Testis (tissue), 3 donors: Measurements from ENCODE around the gene HOXB7. TPM values are rescaled to one million over a fixed set of nuclear protein-coding genes. Genes with fewer than 3 reads are reported as not detected.
A peak's percentile ranks its signal among the peaks of the same experiment; 100 is the strongest.

Experiments used
- DNase-seq: peaks from one replicate; pipeline ENCODE4 v3.0.0-alpha.2; 2019
- H3K27ac ChIP-seq, 2 donors: fragments of 200-600 bp; sonication (generic); one replicate each; pipeline ENCODE4 v1.5.1; 2019
- H3K27me3 ChIP-seq: fragments of 200-600 bp; sonication (generic); one replicate; pipeline ENCODE4 v1.5.1; 2019
- H3K36me3 ChIP-seq: fragments of 200-600 bp; sonication (generic); one replicate; pipeline ENCODE4 v1.5.1; 2017; ENCODE audit warnings: low read depth; ENCODE audit errors: missing control alignments
- H3K4me1 ChIP-seq: fragments of 200-600 bp; sonication (generic); one replicate; pipeline ENCODE4 v1.5.1; 2019
- H3K4me3 ChIP-seq, 2 donors: fragments of 200-600 bp; sonication (generic); one replicate each; pipeline ENCODE4 v1.5.1; 2017 to 2019
- H3K9me3 ChIP-seq: fragments of 200-600 bp; sonication (generic); one replicate; pipeline ENCODE4 v1.5.1; 2017
- CTCF ChIP-seq, 3 experiments: fragments of 450-650 bp in 2 of 3; fragments of 200-600 bp in 1 of 3; sonication (generic) in 1 of 3; IDR thresholded peaks; one replicate each; pipeline ENCODE4 v1.5.1; 2016 to 2019; ENCODE audit warnings: antibody characterized with exemption in 3 of 3, mild to moderate bottlenecking in 2 of 3, moderate library complexity in 1 of 3
- POLR2A ChIP-seq: fragments of 450-650 bp; IDR thresholded peaks from one replicate; pipeline ENCODE4 v1.6.1; 2017; ENCODE audit warnings: antibody characterized with exemption, mild to moderate bottlenecking, moderate library complexity
- WGBS, 2 donors: methylation state at CpG; one replicate each; pipeline ENCODE4 v1.1.5; 2018; 5-methylcytosine and 5-hydroxymethylcytosine counted together
- intact Hi-C: fragments of 100-400 bp; cut with DNase I; formaldehyde crosslinking; loops from one replicate; pipeline ENCODE4 v1.15.1; 2023; ENCODE audit warnings: low total_unique reads
- polyA plus RNA-seq: library from polyadenylated mRNA; stranded (reverse); fragments of 350-450 nt; fragmentation: Illumina TruSeq; extraction: RNeasy Lipid Tissue Mini Kit (QIAGEN cat#74804); gene quantifications from one replicate; pipeline ENCODE4 v1.2.3, GENCODE V29; 2014; ENCODE audit warnings: low read depth, low replicate concordance; ENCODE audit not compliant: insufficient read depth
- total RNA-seq, 2 donors: library from RNA; depleted of rRNA; stranded (reverse); fragments of >200 nt; gene quantifications; one replicate each; pipeline ENCODE4 v1.2.3, GENCODE V29; 2016

The HOXB7 gene
- total and polyA plus RNA-seq, 3 donors from 2014 or later, result 2.8 to 4.4 (median 3.2) TPM

- Histone ChIP-seq H3K4me1 (peaks cover 4% of the 10 kb centered on the region), H3K9me3 (no peaks in the 10 kb centered on the region), H3K27me3 (peaks cover 7% of the 10 kb centered on the region), H3K36me3 (no peaks in the 10 kb centered on the region), H3K4me3 (no peak overlapping the region), H3K27ac (no peak overlapping the region)
- DNase-seq, result no peak
- WGBS, 2 donors, result 50 to 52% methylated on average over 17 of the region's 17 CpGs
- TF ChIP-seq POLR2A, result no peak
- no peak for TF ChIP-seq CTCF (IDR thresholded peaks at IDR 0.05)
- intact Hi-C loops, result no loop called here
Observed at GRCh38 chr17:48600244-48601098, 10.3 kb downstream of the HOXB7 start.

- Histone ChIP-seq H3K36me3 (no peaks in the 10 kb centered on the region), H3K27ac (no peak overlapping the region), H3K4me1 (peaks cover 4% of the 10 kb centered on the region), H3K4me3 (no peak overlapping the region), H3K27me3 (peaks cover 7% of the 10 kb centered on the region), H3K9me3 (no peaks in the 10 kb centered on the region)
- WGBS, 2 donors, result 48 to 51% methylated on average over 5 of the region's 5 CpGs
- TF ChIP-seq CTCF (IDR thresholded peaks at IDR 0.05) (no peak), POLR2A (no peak)
- no peak for DNase-seq
- intact Hi-C loops, result loop anchor here (10.0 kb wide), 1 partner anchor 105 kb away; no protein-coding TSS in a partner anchor
Observed at GRCh38 chr17:48599354-48599753, 11.5 kb downstream of the HOXB7 start.

- Histone ChIP-seq H3K27ac (no peak overlapping the region), H3K4me3 (peak overlapping the region in 1 of 2 donors; percentile 38), H3K36me3 (no peaks in the 10 kb centered on the region), H3K4me1 (peaks cover 4% of the 10 kb centered on the region), H3K9me3 (no peaks in the 10 kb centered on the region), H3K27me3 (peaks cover 7% of the 10 kb centered on the region)
- no peak for DNase-seq
- TF ChIP-seq POLR2A (no peak), CTCF (IDR thresholded peaks at IDR 0.05) (no peak)
- intact Hi-C loops, result loop anchor here (10.0 kb wide), 1 partner anchor 104 kb away; no protein-coding TSS in a partner anchor
- 18 to 21% methylated on average over 6 to 7 of the region's 7 CpGs for WGBS, 2 donors
Observed at GRCh38 chr17:48598736-48599135, 12.1 kb downstream of the HOXB7 start.

- WGBS, 2 donors, result 1% methylated on average over 27 to 68 of the region's 68 CpGs
- H3K27ac ChIP-seq, result no peak overlapping the region
- TF ChIP-seq POLR2A, result no peak
- no peak for TF ChIP-seq CTCF (IDR thresholded peaks at IDR 0.05)
Observed at GRCh38 chr17:48597778-48598631, 12.8 kb downstream of the HOXB7 start.

More at GRCh38 chr17:48597778-48598631, 12.8 kb downstream of the HOXB7 start:
- peaks cover 4% of the 10 kb centered on the region for H3K4me1 ChIP-seq
- H3K9me3 ChIP-seq, result no peaks in the 10 kb centered on the region
- no peak for DNase-seq
- H3K27me3 ChIP-seq, result peaks cover 5% of the 10 kb centered on the region
- no peaks in the 10 kb centered on the region for H3K36me3 ChIP-seq
- intact Hi-C loops, result loop anchor here (10.0 kb wide), 1 partner anchor 103 kb away; no protein-coding TSS in a partner anchor
- H3K4me3 ChIP-seq, result peak overlapping the region; percentile 37 to 38
